Astrocyte (in vitro differentiated cells and primary cell): ENCODE results near the gene CD226. TPM values are rescaled to one million over a fixed set of nuclear protein-coding genes. Genes with fewer than 3 reads are reported as not detected.

Source experiments
- DNase-seq: peaks from one replicate; pipeline ENCODE4 v3.0.0-alpha.2; 2010; ENCODE audit warnings: low read depth
- FAIRE-seq: peaks from 2 replicates; lab custom pipeline; 2011; peaks lifted over from hg19 to GRCh38; lab: Jason Lieb, UNC
- H2AFZ ChIP-seq: 2 replicates; pipeline ENCODE4 v1.6.0; 2012; ENCODE audit warnings: low read depth, low read length, inconsistent platforms
- H3K27ac ChIP-seq: 2 replicates; pipeline ENCODE4 v1.5.1; 2011; ENCODE audit warnings: low read depth, low read length, inconsistent platforms
- H3K27me3 ChIP-seq: 2 replicates; pipeline ENCODE4 v1.6.0; 2011; ENCODE audit warnings: low read length, inconsistent platforms; ENCODE audit not compliant: insufficient read depth
- H3K36me3 ChIP-seq: 2 replicates; pipeline ENCODE4 v1.5.1; 2011; ENCODE audit warnings: low read length, inconsistent platforms; ENCODE audit not compliant: insufficient read depth
- H3K4me1 ChIP-seq: 2 replicates; pipeline ENCODE4 v1.5.1; 2011; ENCODE audit warnings: low read length, inconsistent platforms; ENCODE audit not compliant: insufficient read depth
- H3K4me2 ChIP-seq: 2 replicates; pipeline ENCODE4 v1.6.0; 2012; ENCODE audit warnings: low read length, inconsistent platforms
- H3K4me3 ChIP-seq: 2 replicates; pipeline ENCODE4 v1.5.1; 2011; ENCODE audit warnings: low read depth, mild to moderate bottlenecking, low read length, inconsistent platforms; ENCODE audit not compliant: insufficient read depth
- H3K79me2 ChIP-seq: 2 replicates; pipeline ENCODE4 v1.6.0; 2012; ENCODE audit warnings: mild to moderate bottlenecking, low read length, inconsistent platforms; ENCODE audit not compliant: insufficient read depth
- H3K9ac ChIP-seq: 2 replicates; pipeline ENCODE4 v1.6.0; 2012; ENCODE audit warnings: mild to moderate bottlenecking, low read length, inconsistent platforms
- H3K9me3 ChIP-seq: 2 replicates; pipeline ENCODE4 v1.5.1; 2012; ENCODE audit warnings: low read depth, mild to moderate bottlenecking, low read length, inconsistent platforms; ENCODE audit not compliant: insufficient read depth
- H4K20me1 ChIP-seq: 2 replicates; pipeline ENCODE4 v1.6.0; 2012; ENCODE audit warnings: low read length, inconsistent platforms; ENCODE audit not compliant: insufficient read depth
- H3K27ac Mint-ChIP-seq: one replicate; pipeline ENCODE4 v1.8.0; 2021; ENCODE audit warnings: mild to moderate bottlenecking, mixed read lengths; ENCODE audit not compliant: unreplicated experiment
- H3K27me3 Mint-ChIP-seq: one replicate; pipeline ENCODE4 v1.8.0; 2021; ENCODE audit warnings: low read depth, mixed read lengths; ENCODE audit not compliant: unreplicated experiment
- H3K36me3 Mint-ChIP-seq: one replicate; pipeline ENCODE4 v1.8.0; 2021; ENCODE audit warnings: low read depth, mixed read lengths; ENCODE audit not compliant: unreplicated experiment
- H3K4me1 Mint-ChIP-seq: one replicate; pipeline ENCODE4 v1.8.0; 2021; ENCODE audit warnings: low read depth, mixed read lengths; ENCODE audit not compliant: unreplicated experiment
- H3K4me3 Mint-ChIP-seq: one replicate; pipeline ENCODE4 v1.8.0; 2021; ENCODE audit warnings: mild to moderate bottlenecking, moderate library complexity, mixed read lengths; ENCODE audit not compliant: unreplicated experiment
- H3K9me3 Mint-ChIP-seq: one replicate; pipeline ENCODE4 v1.8.0; 2021; ENCODE audit warnings: mild to moderate bottlenecking, mixed read lengths; ENCODE audit not compliant: unreplicated experiment
- CTCF ChIP-seq: IDR thresholded peaks from 2 replicates; pipeline ENCODE4 v1.5.1; 2011; ENCODE audit warnings: low read depth, mild to moderate bottlenecking, inconsistent platforms, low read length, moderate library complexity; ENCODE audit not compliant: insufficient read depth
- EZH2 ChIP-seq: IDR thresholded peaks from 2 replicates; pipeline ENCODE4 v1.6.1; 2012; ENCODE audit warnings: mild to moderate bottlenecking, low read length, inconsistent platforms; ENCODE audit not compliant: insufficient read depth
- total RNA-seq: library from RNA; stranded (reverse); gene quantifications from 2 replicates; pipeline ENCODE4 v1.2.1, GENCODE V29; 2021

The CD226 gene
- total RNA-seq, 1 donor from 2014 or later: 0.07 TPM

- DNase-seq: peak; percentile 40
These were observed 7.2 kb upstream of the CD226 start for GRCh38 chr18:69954719-69955480.

GRCh38 chr18:69953191-69953590 is 5.5 kb upstream of the CD226 start:
- no peaks in the 10 kb centered on the region for H3K36me3 Mint-ChIP-seq
- Histone ChIP-seq H3K9me3 (no peaks in the 10 kb centered on the region), H3K36me3 (no peaks in the 10 kb centered on the region), H3K4me1 (peaks cover 3% of the 10 kb centered on the region), H3K4me2 (no peak overlapping the region), H3K27ac (no peak overlapping the region), H3K27me3 (no peaks in the 10 kb centered on the region), H3K79me2 (no peaks in the 10 kb centered on the region), H3K9ac (no peak overlapping the region), H3K4me3 (no peak overlapping the region), H2AFZ (no peak overlapping the region), H4K20me1 (no peaks in the 10 kb centered on the region)
- TF ChIP-seq CTCF: no peak
- no peak for TF ChIP-seq EZH2
- peaks cover 9% of the 10 kb centered on the region for H3K4me1 Mint-ChIP-seq
- FAIRE-seq: no peak
- no peak for DNase-seq
- no peaks in the 10 kb centered on the region for H3K27me3 Mint-ChIP-seq
- H3K27ac Mint-ChIP-seq: no peak overlapping the region
- no peak overlapping the region for H3K4me3 Mint-ChIP-seq
- H3K9me3 Mint-ChIP-seq: no peaks in the 10 kb centered on the region

More at GRCh38 chr18:69954719-69955480, 7.2 kb upstream of the CD226 start:
- Mint-ChIP-seq H3K27ac (no peak overlapping the region), H3K9me3 (no peaks in the 10 kb centered on the region), H3K36me3 (no peaks in the 10 kb centered on the region), H3K4me3 (no peak overlapping the region), H3K4me1 (peaks cover 7% of the 10 kb centered on the region), H3K27me3 (no peaks in the 10 kb centered on the region)
- Histone ChIP-seq H3K4me2 (no peak overlapping the region), H3K79me2 (no peaks in the 10 kb centered on the region), H4K20me1 (no peaks in the 10 kb centered on the region), H3K9ac (no peak overlapping the region), H3K4me1 (peaks cover 3% of the 10 kb centered on the region), H3K27me3 (no peaks in the 10 kb centered on the region), H3K4me3 (no peak overlapping the region), H3K9me3 (no peaks in the 10 kb centered on the region), H3K36me3 (no peaks in the 10 kb centered on the region), H3K27ac (no peak overlapping the region), H2AFZ (no peak overlapping the region)
- no peak for FAIRE-seq
- TF ChIP-seq EZH2 (no peak), CTCF (no peak)

GRCh38 chr18:69951182-69951581 is 3.5 kb upstream of the CD226 start:
- no peak overlapping the region for H3K4me3 ChIP-seq
- no peaks in the 10 kb centered on the region for H3K27me3 Mint-ChIP-seq
- peak overlapping the region; percentile 18 for H2AFZ ChIP-seq
- H3K27ac Mint-ChIP-seq: peak overlapping the region; percentile 99
- H3K79me2 ChIP-seq: no peaks in the 10 kb centered on the region
- no peaks in the 10 kb centered on the region for H3K27me3 ChIP-seq
- no peaks in the 10 kb centered on the region for H3K9me3 Mint-ChIP-seq
- H3K36me3 Mint-ChIP-seq: no peaks in the 10 kb centered on the region
- no peak overlapping the region for H3K4me3 Mint-ChIP-seq
- FAIRE-seq (peak; percentile 73), DNase-seq (peak; percentile 70)
- H3K27ac ChIP-seq: no peak overlapping the region
- TF ChIP-seq EZH2 (no peak), CTCF (no peak)
- H4K20me1 ChIP-seq: no peaks in the 10 kb centered on the region
- peaks cover 3% of the 10 kb centered on the region for H3K4me1 ChIP-seq
- peak overlapping the region; percentile 10 for H3K4me2 ChIP-seq
- H3K36me3 ChIP-seq: no peaks in the 10 kb centered on the region
- peaks cover 10% of the 10 kb centered on the region for H3K4me1 Mint-ChIP-seq
- no peaks in the 10 kb centered on the region for H3K9me3 ChIP-seq
- H3K9ac ChIP-seq: no peak overlapping the region
